NCI-H2196 (cell line): ENCODE data around the gene NPPC.
"Not testable (repeated sequence)": the region's sequence is repeated elsewhere in the genome, so short reads cannot be mapped to it uniquely, and the experiment has no call there.

Source experiments
- DNase-seq: peaks from one replicate; lab custom pipeline; 2025; ENCODE audit not compliant: unreplicated experiment; lab: John Stamatoyannopoulos, UW

The NPPC gene

GRCh38 chr2:231922311-231923009 lies 3.7 kb downstream of the NPPC start:
- no peak for DNase-seq

GRCh38 chr2:231920795-231921194 lies 5.4 kb downstream of the NPPC start:
- DNase-seq, result no peak

- no peak for DNase-seq
Observed at GRCh38 chr2:231920366-231920765, 5.8 kb downstream of the NPPC start.

GRCh38 chr2:231919341-231920035 lies 6.7 kb downstream of the NPPC start:
- DNase-seq, result no peak

- DNase-seq, result no peak
Observed at GRCh38 chr2:231918501-231919330, 7.5 kb downstream of the NPPC start.

- no peak for DNase-seq
Observed at GRCh38 chr2:231917280-231918066, 8.7 kb downstream of the NPPC start.

- no peak for DNase-seq
Observed at GRCh38 chr2:231914077-231914690, 12.0 kb downstream of the NPPC start.

GRCh38 chr2:231911381-231911780 lies 14.8 kb downstream of the NPPC start:
- DNase-seq, result no peak

- no peak for DNase-seq
Observed at GRCh38 chr2:231910771-231911170, 15.4 kb downstream of the NPPC start.

GRCh38 chr2:231910161-231910560 lies 16.0 kb downstream of the NPPC start:
- not testable (repeated sequence) for DNase-seq

- no peak for DNase-seq
Observed at GRCh38 chr2:231909631-231910030, 16.6 kb downstream of the NPPC start.

GRCh38 chr2:231908584-231908983 lies 17.6 kb downstream of the NPPC start:
- DNase-seq, result no peak

GRCh38 chr2:231907765-231908164 lies 18.4 kb downstream of the NPPC start:
- no peak for DNase-seq

GRCh38 chr2:231905026-231905425 lies 21.2 kb downstream of the NPPC start:
- no peak for DNase-seq

GRCh38 chr2:231904161-231904611 lies 22.0 kb downstream of the NPPC start:
- DNase-seq, result no peak

- DNase-seq, result no peak
Observed at GRCh38 chr2:231902598-231902997, 23.6 kb downstream of the NPPC start.

GRCh38 chr2:231900972-231901371 lies 25.2 kb downstream of the NPPC start:
- no peak for DNase-seq

GRCh38 chr2:231900486-231900942 lies 25.7 kb downstream of the NPPC start:
- DNase-seq, result no peak

GRCh38 chr2:231894566-231895380 lies 31.4 kb downstream of the NPPC start:
- no peak for DNase-seq

GRCh38 chr2:231891514-231891905 lies 34.7 kb downstream of the NPPC start:
- no peak for DNase-seq
